Left ventricle myocardium inferior (tissue), 1 donor: ENCODE results near the gene FAM156B. TPM values are rescaled to one million over a fixed set of nuclear protein-coding genes. Genes with fewer than 3 reads are reported as not detected.
"Not testable (repeated sequence)": the region's sequence is repeated elsewhere in the genome, so short reads cannot be mapped to it uniquely, and the experiment has no call there.

Experiments used
- DNase-seq: peaks from one replicate; pipeline ENCODE4 v3.0.0-alpha.2; 2020
- H3K27ac ChIP-seq: fragments of 200-600 bp; replicated peaks from 2 replicates; pipeline ENCODE4 v1.8.0; 2021
- H3K27me3 ChIP-seq: fragments of 200-600 bp; 2 replicates; pipeline ENCODE4 v1.8.0; 2021; ENCODE audit warnings: low read depth
- H3K36me3 ChIP-seq: fragments of 200-600 bp; 2 replicates; pipeline ENCODE4 v1.8.0; 2021
- H3K4me1 ChIP-seq: fragments of 200-600 bp; 2 replicates; pipeline ENCODE4 v1.8.0; 2021
- H3K4me3 ChIP-seq: fragments of 200-600 bp; 2 replicates; pipeline ENCODE4 v1.8.0; 2021; ENCODE audit warnings: mild to moderate bottlenecking, moderate library complexity
- H3K9me3 ChIP-seq: fragments of 200-600 bp; replicated peaks from 2 replicates; pipeline ENCODE4 v1.8.0; 2021
- CTCF ChIP-seq: fragments of 200-600 bp; IDR thresholded peaks from 2 replicates; pipeline ENCODE4 v1.8.0; 2021; ENCODE audit warnings: antibody characterized with exemption, mild to moderate bottlenecking, borderline replicate concordance
- intact Hi-C: fragments of 100-400 bp; cut with micrococcal nuclease; formaldehyde crosslinking; loops from one replicate; pipeline ENCODE4 v1.11.0; 2022
- total RNA-seq: library from RNA; stranded (reverse); fragmentation: NEBNext Ultra II Directional; extraction: Animal tissue kit (Norgen Biotek cat#: 25700); gene quantifications from one replicate; pipeline ENCODE4 v1.2.1, GENCODE V29; 2021
- donor health status: DM: no; HTN: yes; CAD: no; lungs with severe emphysema.

Gene FAM156B
- total RNA-seq, 1 donor from 2014 or later = 5.9 TPM

GRCh38 chrX:52934704-52935469 lies 37.8 kb downstream of the FAM156B start:
- Histone ChIP-seq H3K9me3 (no peaks in the 10 kb centered on the region), H3K27ac (peak overlapping the region; percentile 96)
- intact Hi-C loops = no loop called here

GRCh38 chrX:52935470-52935784 lies 38.3 kb downstream of the FAM156B start:
- H3K36me3 ChIP-seq, DNase-seq, H3K27me3 ChIP-seq, H3K9me3 ChIP-seq, intact Hi-C loops, H3K4me1 ChIP-seq: not testable (repeated sequence)
- peak overlapping the region; percentile 73 for H3K4me3 ChIP-seq
- H3K27ac ChIP-seq = peak overlapping the region; percentile 96

More at GRCh38 chrX:52934704-52935469, 37.8 kb downstream of the FAM156B start:
- no peaks in the 10 kb centered on the region for H3K36me3 ChIP-seq
- H3K4me1 ChIP-seq = peaks cover 5% of the 10 kb centered on the region
- peak; percentile 84 for TF ChIP-seq CTCF
- H3K27me3 ChIP-seq = no peaks in the 10 kb centered on the region
- peak; percentile 91 for DNase-seq
- peak overlapping the region; percentile 73 for H3K4me3 ChIP-seq

GRCh38 chrX:52940704-52941103 lies 43.6 kb downstream of the FAM156B start:
- H3K4me3 ChIP-seq, DNase-seq, H3K27ac ChIP-seq, H3K4me1 ChIP-seq, H3K27me3 ChIP-seq, intact Hi-C loops, H3K9me3 ChIP-seq, H3K36me3 ChIP-seq: not testable (repeated sequence)

GRCh38 chrX:52941728-52942127 lies 44.6 kb downstream of the FAM156B start:
- H3K4me3 ChIP-seq, H3K4me1 ChIP-seq, H3K27ac ChIP-seq, H3K27me3 ChIP-seq, H3K36me3 ChIP-seq, H3K9me3 ChIP-seq, DNase-seq, intact Hi-C loops: not testable (repeated sequence)

GRCh38 chrX:52945838-52946494 lies 48.8 kb downstream of the FAM156B start:
- intact Hi-C loops, H3K36me3 ChIP-seq, H3K9me3 ChIP-seq, H3K4me1 ChIP-seq, H3K4me3 ChIP-seq, H3K27me3 ChIP-seq, H3K27ac ChIP-seq, DNase-seq: not testable (repeated sequence)

GRCh38 chrX:52947501-52947900 lies 50.4 kb downstream of the FAM156B start:
- H3K9me3 ChIP-seq, DNase-seq, H3K36me3 ChIP-seq, H3K4me1 ChIP-seq, intact Hi-C loops, H3K27ac ChIP-seq, H3K27me3 ChIP-seq, H3K4me3 ChIP-seq: not testable (repeated sequence)

GRCh38 chrX:52948265-52948664 lies 51.1 kb downstream of the FAM156B start:
- H3K4me1 ChIP-seq, H3K9me3 ChIP-seq, H3K36me3 ChIP-seq, intact Hi-C loops, H3K4me3 ChIP-seq, H3K27me3 ChIP-seq, DNase-seq, H3K27ac ChIP-seq: not testable (repeated sequence)

- DNase-seq, H3K27me3 ChIP-seq, H3K27ac ChIP-seq, H3K4me3 ChIP-seq, intact Hi-C loops, H3K4me1 ChIP-seq, H3K36me3 ChIP-seq, H3K9me3 ChIP-seq: not testable (repeated sequence)
Measured at GRCh38 chrX:52949325-52949724, 52.2 kb downstream of the FAM156B start.

GRCh38 chrX:52949884-52950283 lies 52.8 kb downstream of the FAM156B start:
- not testable (repeated sequence) for H3K36me3 ChIP-seq

More at GRCh38 chrX:52949884-52950283, 52.8 kb downstream of the FAM156B start:
- intact Hi-C loops, H3K9me3 ChIP-seq, DNase-seq, H3K27ac ChIP-seq, H3K4me3 ChIP-seq, H3K4me1 ChIP-seq, H3K27me3 ChIP-seq: not testable (repeated sequence)

Other genes with a start within 250 kb of the FAM156B start
- gene SSX7, start 242.4 kb upstream of the FAM156B start, total RNA-seq = not detected
- gene SSX2, start 190.2 kb upstream of the FAM156B start, total RNA-seq = not detected
- gene SSX2B, start 146.1 kb upstream of the FAM156B start, total RNA-seq = not detected
- not detected for gene SPANXN5, start 99.9 kb upstream of the FAM156B start, total RNA-seq
- gene XAGE5, start 86.0 kb upstream of the FAM156B start, total RNA-seq = not detected
- gene XAGE3, start 29.2 kb upstream of the FAM156B start, total RNA-seq = not detected
- gene FAM156A, start 61.2 kb downstream of the FAM156B start, total RNA-seq = 12.1 TPM
- 0.25 TPM for gene GPR173, start 151.5 kb downstream of the FAM156B start, total RNA-seq
- gene TSPYL2, start 185.0 kb downstream of the FAM156B start, total RNA-seq = 37.0 TPM
- 5.0 TPM for gene KANTR, start 196.8 kb downstream of the FAM156B start, total RNA-seq